ENCODE results near the gene NEMF.

NEMF gene

GRCh38 chr14:49732896-49733295 lies 119.7 kb downstream of the NEMF start:
- H3K4me1 ChIP-seq = no peaks in the 10 kb centered on the region
- H3K4me3 ChIP-seq = no peak overlapping the region
- no peaks in the 10 kb centered on the region for H3K27me3 ChIP-seq (ENCODE audit: low read depth)
- no peak for DNase-seq (ENCODE audit: low spot score in 2 of 2)
- in situ Hi-C loops (cut with MboI; ENCODE audit: low sequenced_read_pairs) = no loop called here
- H3K36me3 ChIP-seq (replicated peaks) = no peaks in the 10 kb centered on the region
- H3K9me3 ChIP-seq = no peaks in the 10 kb centered on the region
